Glomerular visceral epithelial cell (primary cell): ENCODE measurements around the gene CRTAC1.

Source experiments
- DNase-seq: peaks from one replicate; pipeline ENCODE4 v3.0.0-alpha.2; 2016; ENCODE audit errors: extremely low spot score

The CRTAC1 gene

GRCh38 chr10:97974526-97975525, 55.6 kb downstream of the CRTAC1 start:
- DNase-seq = no peak

GRCh38 chr10:97974100-97974499, 56.3 kb downstream of the CRTAC1 start:
- no peak for DNase-seq

DNA sequence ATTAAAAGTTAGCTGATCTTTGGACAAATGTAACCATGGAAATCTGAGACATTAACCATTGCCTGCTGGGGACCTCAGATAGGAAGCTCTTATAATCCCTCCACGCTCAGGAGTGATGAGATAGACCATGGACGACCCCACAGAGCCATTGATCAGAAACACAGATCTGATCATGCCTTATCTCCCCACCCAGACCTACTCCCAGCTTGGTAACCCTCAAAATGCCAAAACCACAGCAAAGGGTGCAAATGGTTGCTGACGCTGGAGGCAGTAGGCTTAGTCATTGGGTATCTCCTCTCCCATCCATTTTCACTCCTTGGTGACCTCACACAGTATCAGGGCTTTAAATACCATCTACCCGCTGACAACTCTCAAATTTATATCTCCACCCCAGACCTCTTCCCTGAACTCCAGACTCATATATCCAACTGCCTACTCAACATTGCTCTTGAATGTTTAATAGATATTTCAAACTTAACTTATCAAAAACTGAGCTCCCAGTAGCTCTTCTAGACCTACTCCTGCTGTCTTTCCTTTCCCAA, 60.8 kb downstream of the CRTAC1 start:
- no peak for DNase-seq

- no peak for DNase-seq
Observed at GRCh38 chr10:97964748-97965147, 65.7 kb downstream of the CRTAC1 start.

DNA sequence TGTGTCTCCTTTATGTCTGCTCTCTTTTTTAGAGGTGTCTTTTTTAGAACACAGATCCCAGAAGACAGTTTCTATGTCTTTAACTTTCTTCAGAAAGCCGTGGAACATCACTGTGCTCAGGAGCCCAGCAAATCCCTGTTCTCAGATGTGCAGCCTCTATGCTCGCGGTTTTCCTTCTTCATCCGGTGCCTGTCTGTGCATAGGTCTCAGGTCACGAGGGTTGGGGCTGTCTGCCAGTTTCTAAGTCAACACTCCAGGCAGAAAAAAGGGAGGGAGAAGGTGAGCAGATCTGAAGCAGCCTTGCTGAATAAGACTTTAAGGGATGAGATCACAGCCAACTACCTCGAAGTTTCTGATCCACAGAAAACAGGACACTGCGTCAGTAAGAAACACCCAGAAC, 68.5 kb downstream of the CRTAC1 start:
- DNase-seq = no peak

DNA sequence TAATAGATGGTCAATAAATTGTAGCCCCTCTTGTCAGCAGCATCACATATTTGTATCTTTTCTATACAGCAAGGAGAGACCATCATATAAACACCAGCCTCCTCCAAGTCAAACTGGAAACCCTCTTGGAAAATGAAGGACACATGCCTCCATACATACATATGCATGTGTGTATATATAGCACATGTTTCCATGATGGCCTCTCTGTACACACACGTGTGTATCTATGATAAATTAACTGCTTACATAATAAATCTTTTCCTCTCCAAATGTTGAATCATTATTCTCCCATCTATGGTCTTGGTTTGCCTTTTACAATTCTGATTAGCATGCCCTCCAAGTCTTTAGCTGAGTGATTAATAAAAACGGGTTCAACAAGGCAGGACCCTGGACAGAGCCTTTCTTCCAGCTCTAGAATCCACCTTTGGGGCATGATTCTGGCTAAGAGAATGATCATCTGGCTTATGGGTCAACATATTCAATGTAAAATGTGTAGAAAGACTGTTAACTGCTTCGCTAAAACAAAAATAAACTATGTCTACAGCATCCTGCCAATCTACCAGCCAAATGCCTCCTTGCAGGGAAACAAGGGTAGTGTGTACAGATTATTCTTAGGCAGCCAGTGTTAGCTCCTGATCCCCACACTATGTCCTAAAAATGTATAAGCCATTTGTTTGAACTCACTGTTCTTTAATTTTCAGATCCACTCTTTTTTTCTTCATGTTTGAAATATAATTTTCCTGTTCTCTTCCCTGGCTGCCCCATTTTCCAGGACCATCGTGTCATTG, 70.0 kb downstream of the CRTAC1 start:
- DNase-seq = no peak

DNA sequence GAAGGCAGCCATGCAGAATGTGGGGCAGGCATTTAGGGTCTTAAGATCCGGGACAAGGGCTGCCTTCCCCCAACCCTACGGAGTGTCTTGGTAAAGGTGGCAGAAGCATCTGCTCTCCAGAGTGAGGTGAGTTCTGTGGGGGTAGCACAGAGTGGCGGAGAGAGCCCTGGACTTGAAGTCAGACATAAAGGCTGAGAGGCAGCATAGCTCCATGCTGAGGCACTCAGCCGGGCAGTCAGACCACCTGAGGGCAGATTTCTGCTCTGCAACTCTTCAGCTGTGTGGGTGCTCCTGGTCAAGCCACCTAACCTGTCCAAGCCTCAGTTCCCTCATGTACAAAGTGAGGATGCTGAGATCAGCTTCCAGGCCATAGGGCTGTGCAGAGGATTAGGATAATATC, 81.0 kb downstream of the CRTAC1 start:
- no peak for DNase-seq

GRCh38 chr10:97948822-97949221, 81.6 kb downstream of the CRTAC1 start:
- DNase-seq = no peak

DNA sequence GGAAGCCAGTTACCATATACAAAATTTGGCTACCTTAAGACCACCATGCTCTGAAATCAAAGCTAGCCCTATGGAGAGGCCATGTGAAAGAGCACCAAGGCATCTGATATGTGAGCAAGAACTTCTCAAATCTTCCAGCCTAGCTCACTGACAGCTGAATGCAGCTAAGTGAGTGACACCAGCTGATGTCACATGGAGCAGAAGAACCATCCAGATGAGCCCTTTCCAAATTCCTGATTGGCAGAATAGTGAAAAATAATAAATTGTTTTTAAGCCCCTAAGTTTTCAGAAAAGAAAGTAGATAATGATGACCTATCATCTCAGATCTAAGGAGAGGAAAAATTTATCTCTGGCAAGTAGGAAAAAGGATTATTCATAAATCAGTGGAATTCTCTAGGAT, 85.6 kb downstream of the CRTAC1 start:
- no peak for DNase-seq

- no peak for DNase-seq
Observed at GRCh38 chr10:97943294-97943693, 87.1 kb downstream of the CRTAC1 start.

DNA sequence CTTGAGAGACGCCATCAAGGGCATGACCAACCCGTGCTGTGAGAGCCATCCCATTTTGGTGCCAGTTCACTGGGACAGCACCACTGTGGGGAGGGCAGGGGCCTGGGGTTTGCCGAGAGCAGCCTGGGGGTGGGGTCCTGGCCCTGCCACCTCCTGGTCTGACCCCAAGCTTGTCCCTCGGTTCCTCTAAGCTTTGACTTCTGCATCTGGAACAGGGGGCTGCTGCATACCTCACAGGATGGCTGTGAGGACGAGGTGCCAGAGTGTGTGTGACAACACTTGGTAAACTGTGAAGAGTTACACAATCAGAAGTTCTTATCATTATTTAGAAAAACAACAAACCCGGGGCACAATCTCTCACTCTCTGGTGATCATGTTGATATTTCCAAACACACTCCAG, 89.9 kb downstream of the CRTAC1 start:
- DNase-seq = no peak

DNA sequence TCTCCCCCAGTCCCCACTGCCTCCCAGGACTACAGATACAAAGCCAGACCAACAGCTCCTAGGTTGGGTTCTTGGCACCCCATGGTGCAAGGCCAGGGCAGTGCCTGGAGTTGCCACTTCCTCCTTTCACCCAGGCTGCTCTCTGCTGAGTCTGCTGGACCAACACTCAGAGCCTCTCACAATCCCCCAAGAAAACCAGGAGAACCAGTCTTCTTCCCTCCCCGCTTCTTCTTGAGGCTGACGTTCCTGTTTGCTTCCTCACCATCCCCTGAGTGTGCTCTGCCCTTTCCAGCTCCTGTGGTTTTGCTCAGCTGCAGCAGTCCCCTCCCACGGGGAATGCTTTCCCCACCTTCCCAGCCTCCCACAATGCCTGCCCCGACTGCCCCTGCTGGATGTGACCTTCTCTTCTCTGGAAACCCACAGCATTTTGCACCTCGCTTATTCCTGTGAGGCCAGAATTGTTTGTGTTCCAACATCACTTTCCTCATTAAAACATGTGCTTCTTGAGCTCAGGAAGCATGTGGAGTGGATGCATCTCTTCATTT, 90.9 kb downstream of the CRTAC1 start:
- no peak for DNase-seq

GRCh38 chr10:97937928-97938327, 92.5 kb downstream of the CRTAC1 start:
- DNase-seq = no peak

- DNase-seq = no peak
Observed at GRCh38 chr10:97937054-97937453, 93.4 kb downstream of the CRTAC1 start.

DNA sequence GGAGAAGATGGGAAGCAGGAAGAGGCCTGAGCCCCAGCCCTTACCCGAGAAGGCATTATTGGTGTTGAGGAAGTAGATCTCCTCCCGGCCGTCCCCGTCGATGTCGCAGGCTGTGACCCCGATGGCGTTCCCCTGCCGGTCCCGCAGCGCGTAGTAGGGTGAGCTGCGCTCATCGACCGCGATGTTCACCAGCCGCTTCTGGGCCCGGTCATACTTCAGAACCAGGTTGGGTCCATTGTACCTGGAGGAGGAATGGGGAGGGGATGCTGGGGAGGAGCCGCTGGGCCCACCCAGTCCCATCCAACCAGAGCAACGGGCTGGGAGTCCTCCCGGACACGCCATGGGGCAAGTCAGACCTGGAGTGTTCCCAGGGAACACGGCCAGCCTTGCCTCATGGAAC, 94.3 kb downstream of the CRTAC1 start:
- no peak for DNase-seq

DNA sequence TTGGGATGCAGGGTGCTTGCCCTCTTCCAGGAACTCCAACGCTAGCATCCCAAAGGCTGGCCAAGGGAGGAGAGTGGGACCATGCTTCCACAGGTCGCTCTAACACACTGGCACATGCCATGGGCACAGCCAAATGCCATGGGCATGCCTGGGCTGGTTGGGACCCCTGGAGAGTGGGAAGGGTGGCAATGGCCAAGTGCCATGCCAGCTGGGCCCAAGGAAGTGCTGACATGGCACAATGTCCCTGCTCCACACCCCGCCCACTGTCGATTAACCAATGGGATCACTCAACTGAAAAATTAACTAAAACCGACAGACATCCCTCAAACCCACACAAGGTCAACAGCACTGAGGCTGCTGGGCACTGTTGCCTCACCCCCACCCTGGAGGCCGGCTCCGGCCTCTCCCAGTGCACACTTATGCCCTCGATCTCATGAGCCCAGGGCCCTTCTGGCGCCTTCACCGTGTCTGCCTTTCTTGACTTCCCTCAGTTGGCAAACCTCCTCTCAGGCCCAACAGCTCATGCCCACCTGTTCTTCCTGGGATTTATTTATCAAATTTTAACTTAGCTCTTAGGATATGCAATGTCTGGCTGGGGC, 97.4 kb downstream of the CRTAC1 start:
- DNase-seq = no peak

- no peak for DNase-seq
Observed at GRCh38 chr10:97931041-97931440, 99.4 kb downstream of the CRTAC1 start.

DNA sequence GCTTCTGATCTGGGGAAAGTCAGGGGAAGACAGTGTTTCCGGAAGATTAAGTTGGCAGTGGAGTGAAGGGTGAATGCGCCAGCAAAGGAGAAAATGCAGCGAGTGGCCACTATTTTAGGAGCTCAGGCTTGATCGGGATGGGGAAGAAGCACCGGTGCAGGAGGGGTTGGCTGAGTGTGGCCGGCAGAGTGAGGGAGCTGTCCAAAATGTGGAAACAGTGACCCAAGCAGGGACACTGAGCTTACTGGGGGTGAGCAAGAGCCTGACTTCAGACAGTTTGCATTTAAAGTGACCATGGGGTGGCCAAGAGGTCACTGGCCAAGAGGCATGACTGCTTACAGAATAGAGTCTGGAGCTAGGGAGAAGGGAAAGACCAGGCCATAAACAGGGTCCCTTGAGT, 101.5 kb downstream of the CRTAC1 start:
- no peak for DNase-seq

- no peak for DNase-seq
Observed at GRCh38 chr10:97927622-97928021, 102.8 kb downstream of the CRTAC1 start.

DNA sequence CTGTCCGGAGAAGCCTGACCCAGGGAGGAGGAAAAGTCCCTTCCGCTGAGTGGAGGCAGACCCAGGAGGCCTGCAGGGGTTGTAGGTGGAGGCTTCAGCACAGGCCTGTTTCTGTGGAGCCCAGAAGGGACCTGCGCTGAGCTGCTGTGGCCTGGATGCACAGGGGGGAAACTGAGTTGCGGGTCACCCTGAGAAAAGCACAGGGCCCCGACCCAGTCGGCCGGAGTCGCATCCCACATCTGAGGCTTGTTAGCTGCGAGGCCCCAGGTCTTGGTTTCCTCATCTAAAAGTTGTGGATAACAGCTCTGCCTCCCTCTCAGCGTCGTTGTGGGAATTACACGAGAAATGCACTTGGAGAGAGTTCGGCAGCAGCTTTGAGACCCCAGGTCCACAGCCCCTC, 104.4 kb downstream of the CRTAC1 start:
- no peak for DNase-seq

- DNase-seq = no peak
Observed at GRCh38 chr10:97925308-97925938, 105.0 kb downstream of the CRTAC1 start.
